Fibroblast of the aortic adventitia (primary cell): ENCODE data around the gene ZP4. TPM values are rescaled to one million over a fixed set of nuclear protein-coding genes. Genes with fewer than 3 reads are reported as not detected.

ENCODE experiments used
- DNase-seq: peaks from one replicate; pipeline ENCODE4 v3.0.0-alpha.2; 2010; ENCODE audit warnings: low read depth
- H3K4me3 ChIP-seq: 2 replicates; pipeline ENCODE4 v1.5.1; 2011; ENCODE audit warnings: low read depth, mild to moderate bottlenecking, control low read depth, low read length, moderate library complexity
- total RNA-seq: library from RNA; depleted of rRNA; stranded (reverse); fragments of >200 nt; gene quantifications from 2 replicates; pipeline ENCODE4 v1.2.3, GENCODE V29; 2012; ENCODE audit warnings: low replicate concordance
- TF ChIP-seq, protein P1 (sequence below): IDR thresholded peaks from 2 replicates; pipeline ENCODE4 v1.5.1; 2011; ENCODE audit warnings: mild to moderate bottlenecking, low read length, control low read depth, inconsistent platforms; ENCODE audit not compliant: insufficient read depth

The ZP4 gene
- total RNA-seq, 1 donor = not detected

DNA sequence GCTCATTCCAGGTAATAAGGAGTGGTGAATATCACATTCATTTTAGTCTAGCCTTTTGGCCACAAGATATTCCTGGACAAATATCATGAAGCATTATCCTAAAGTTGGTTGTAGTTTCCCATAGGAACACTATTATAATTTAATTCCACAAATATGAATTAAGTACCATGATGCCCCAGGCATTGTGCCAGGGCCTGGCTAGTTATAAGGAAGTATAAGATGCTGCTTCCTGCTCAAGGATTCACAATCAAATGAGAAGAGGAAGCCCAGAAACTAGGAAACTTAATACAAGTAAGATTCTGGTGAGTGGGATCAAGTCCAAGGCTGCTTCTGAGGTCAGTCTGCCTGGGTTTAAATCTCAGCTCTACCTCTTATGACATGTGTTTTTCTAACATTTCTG, 30.6 kb upstream of the ZP4 start:
- no peak for DNase-seq
- TF ChIP-seq, protein P1, sequence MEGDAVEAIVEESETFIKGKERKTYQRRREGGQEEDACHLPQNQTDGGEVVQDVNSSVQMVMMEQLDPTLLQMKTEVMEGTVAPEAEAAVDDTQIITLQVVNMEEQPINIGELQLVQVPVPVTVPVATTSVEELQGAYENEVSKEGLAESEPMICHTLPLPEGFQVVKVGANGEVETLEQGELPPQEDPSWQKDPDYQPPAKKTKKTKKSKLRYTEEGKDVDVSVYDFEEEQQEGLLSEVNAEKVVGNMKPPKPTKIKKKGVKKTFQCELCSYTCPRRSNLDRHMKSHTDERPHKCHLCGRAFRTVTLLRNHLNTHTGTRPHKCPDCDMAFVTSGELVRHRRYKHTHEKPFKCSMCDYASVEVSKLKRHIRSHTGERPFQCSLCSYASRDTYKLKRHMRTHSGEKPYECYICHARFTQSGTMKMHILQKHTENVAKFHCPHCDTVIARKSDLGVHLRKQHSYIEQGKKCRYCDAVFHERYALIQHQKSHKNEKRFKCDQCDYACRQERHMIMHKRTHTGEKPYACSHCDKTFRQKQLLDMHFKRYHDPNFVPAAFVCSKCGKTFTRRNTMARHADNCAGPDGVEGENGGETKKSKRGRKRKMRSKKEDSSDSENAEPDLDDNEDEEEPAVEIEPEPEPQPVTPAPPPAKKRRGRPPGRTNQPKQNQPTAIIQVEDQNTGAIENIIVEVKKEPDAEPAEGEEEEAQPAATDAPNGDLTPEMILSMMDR = no peak
- H3K4me3 ChIP-seq = no peak overlapping the region

DNA sequence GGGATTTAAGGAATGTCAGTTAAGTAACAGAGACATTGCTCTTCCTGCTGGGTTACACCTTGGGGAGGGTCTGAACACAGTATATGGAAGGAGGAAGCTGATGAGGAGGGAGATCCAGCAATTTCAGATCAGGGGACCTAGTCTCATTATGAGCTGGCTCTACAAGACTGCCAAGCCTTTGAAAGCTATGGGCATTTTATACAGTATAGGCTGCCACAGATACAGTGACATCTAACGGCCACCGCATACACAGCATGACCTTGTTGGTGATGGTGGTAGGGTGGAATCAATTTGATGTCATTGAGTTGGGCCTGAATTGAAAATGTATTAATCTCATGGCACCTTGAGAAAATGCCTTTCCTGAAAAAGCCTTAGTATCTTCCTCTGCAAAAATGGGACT, 22.6 kb upstream of the ZP4 start:
- TF ChIP-seq, protein P1 = no peak
- DNase-seq = no peak
- H3K4me3 ChIP-seq = no peak overlapping the region

DNA sequence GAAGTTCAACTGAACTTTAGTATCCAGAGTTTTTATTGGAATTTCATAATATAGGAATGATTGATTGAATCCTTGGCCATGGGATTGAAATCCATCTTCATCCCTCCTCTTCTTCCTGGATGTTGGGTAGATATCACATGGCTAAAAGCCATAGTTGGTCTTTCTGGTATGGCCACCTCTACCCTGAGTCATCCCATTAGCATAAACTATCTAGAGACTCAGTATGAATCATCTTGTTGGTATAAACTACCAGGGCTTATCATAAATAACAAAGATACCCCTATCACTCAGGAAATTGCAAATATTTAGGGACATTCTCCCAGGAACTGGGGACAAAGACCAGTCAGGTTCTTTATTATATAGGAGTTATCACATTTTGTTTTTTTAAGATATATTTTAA, 21.2 kb upstream of the ZP4 start:
- DNase-seq = no peak
- H3K4me3 ChIP-seq = no peak overlapping the region
- TF ChIP-seq, protein P1 = no peak

DNA sequence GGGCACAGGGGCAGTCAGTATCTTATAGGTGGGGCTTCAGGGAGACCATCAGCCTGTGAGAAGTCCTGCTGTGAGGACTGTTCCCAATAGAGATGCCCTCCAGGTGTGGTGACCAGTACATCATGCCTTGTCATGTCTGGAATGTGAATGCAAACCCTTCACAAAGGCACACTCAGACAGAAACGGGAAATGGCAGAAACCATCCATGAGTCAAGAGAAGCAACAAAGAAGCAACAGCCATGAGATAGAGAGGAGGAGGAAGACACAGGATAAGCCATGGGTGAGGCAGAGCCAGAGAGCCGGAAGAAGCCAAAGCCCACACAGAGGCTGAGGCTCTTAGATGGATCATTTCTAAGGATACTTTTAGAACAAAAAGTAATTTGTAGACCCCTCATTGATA, 20.1 kb upstream of the ZP4 start:
- TF ChIP-seq, protein P1 = no peak
- no peak overlapping the region for H3K4me3 ChIP-seq
- no peak for DNase-seq

DNA sequence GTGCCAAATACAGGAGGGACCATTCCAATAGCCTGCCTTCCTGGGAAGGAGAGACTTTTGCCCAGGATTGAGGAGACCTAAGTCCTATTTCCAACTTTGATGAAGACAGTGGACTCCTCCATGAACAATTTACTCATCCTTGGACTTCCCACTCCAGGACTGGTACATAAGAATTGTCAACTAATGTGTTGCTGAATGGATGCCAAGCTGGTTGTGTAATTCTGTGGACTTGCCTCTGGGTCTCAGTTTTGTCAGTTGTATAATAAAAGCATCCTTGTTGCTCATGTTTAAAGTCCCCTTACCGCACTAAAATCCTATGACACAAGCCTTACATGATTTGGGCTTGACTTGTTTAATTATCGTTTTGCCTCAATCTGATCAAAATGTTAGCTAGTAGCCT, 13.2 kb upstream of the ZP4 start:
- TF ChIP-seq, protein P1 = no peak
- DNase-seq = no peak
- no peak overlapping the region for H3K4me3 ChIP-seq

DNA sequence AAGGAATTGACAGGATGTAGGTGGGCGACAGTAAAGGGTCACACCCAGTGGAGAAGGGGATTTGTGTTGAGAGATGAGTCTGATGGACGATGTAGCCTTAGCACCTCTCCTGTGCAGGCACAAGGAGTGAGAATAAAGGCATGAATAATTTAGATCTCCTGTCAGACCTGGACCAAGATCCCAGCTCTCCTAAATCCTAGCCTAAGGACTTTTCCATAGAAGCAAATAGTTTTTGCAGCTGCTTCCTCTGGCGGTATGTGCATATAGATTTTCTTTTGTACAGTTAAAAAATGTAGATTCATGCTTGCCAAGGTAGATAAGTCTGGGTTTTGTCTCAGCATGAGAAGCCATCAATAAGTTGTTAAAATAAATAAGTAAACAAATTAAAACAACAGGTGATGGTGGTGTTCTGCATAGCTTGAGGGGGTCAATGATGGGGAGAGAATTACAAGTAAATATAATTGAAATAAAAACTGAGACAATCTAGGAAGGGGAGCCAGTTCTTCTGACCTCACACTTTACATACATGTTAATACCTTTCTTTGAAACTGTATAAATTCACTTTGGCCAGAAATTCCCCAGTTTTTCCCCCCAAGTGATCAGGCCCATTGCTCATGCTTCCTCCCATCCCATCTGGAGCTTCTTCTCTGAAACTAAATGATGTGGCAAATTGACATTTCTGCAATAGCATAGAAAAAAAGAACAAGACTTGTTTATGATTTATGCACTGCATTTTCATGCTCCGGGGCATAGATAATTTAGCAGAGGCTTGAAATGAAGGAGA, 12.4 kb upstream of the ZP4 start:
- TF ChIP-seq, protein P1 = no peak
- no peak for DNase-seq
- H3K4me3 ChIP-seq = no peak overlapping the region
